HCT116 (cell line): ENCODE data around the gene GLT6D1.

Source experiments
- EZH2phosphoT487 ChIP-seq: fragments of 200-600 bp; IDR thresholded peaks from 2 replicates; pipeline ENCODE4 v1.6.1; 2018; ENCODE audit warnings: antibody characterized with exemption, borderline replicate concordance
- POLR2A ChIP-seq: IDR thresholded peaks from 2 replicates; pipeline ENCODE4 v1.7.0; 2011; ENCODE audit warnings: borderline replicate concordance; ENCODE audit not compliant: insufficient read depth, insufficient read length; ENCODE audit errors: extremely low read depth
- POLR2AphosphoS5 ChIP-seq: IDR thresholded peaks from 2 replicates; pipeline ENCODE4 v1.6.1; 2011; ENCODE audit warnings: mild to moderate bottlenecking, low read depth, low read length, moderate library complexity
- RAD21 ChIP-seq: IDR thresholded peaks from 2 replicates; pipeline ENCODE4 v1.6.1; 2012; ENCODE audit warnings: low read depth, mild to moderate bottlenecking
- SP1 ChIP-seq: IDR thresholded peaks from 2 replicates; pipeline ENCODE4 v1.6.1; 2012; ENCODE audit warnings: low read depth
- YY1 ChIP-seq: IDR thresholded peaks from 2 replicates; pipeline ENCODE4 v1.6.1; 2011; ENCODE audit warnings: low read length, low read depth, moderate library complexity, mild to moderate bottlenecking; ENCODE audit not compliant: insufficient replicate concordance; ENCODE audit errors: extremely low read depth
- TF ChIP-seq, protein P1 (sequence below), 3 experiments: fragments of 200-600 bp in 1 of 3; sonication (generic) in 1 of 3; IDR thresholded peaks in 2 of 3; conservative IDR thresholded peaks in 1 of 3; 2 replicates each; pipeline ENCODE4 v1.5.1; 2012 to 2017; ENCODE audit warnings: low read depth in 2 of 3, low read length in 2 of 3, antibody characterized with exemption in 1 of 3, borderline replicate concordance in 1 of 3, control low read depth in 1 of 3, mild to moderate bottlenecking in 1 of 3, mixed read lengths in 1 of 3, mixed run types in 1 of 3, moderate library complexity in 1 of 3; ENCODE audit not compliant: insufficient read depth in 1 of 3

DNA sequence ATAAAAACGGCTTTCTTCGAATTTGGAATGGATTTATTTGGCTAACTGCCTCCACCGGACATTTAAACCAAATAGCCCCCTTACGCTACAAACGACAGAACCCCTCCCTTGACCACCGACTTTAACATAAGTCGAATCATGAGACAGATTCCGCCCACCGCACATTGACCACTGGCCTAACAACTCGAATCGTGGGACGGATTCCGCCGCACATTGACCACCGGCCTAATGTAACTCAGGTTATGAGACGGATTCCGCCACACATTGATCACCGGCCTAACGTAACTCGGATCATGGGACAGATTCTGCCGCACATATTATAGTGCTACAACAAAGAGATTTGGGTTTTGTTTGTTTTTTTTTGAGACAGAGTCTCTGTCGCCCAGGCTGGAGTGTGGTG lies 21.1 kb upstream of the GLT6D1 start:
- TF ChIP-seq, protein P1, sequence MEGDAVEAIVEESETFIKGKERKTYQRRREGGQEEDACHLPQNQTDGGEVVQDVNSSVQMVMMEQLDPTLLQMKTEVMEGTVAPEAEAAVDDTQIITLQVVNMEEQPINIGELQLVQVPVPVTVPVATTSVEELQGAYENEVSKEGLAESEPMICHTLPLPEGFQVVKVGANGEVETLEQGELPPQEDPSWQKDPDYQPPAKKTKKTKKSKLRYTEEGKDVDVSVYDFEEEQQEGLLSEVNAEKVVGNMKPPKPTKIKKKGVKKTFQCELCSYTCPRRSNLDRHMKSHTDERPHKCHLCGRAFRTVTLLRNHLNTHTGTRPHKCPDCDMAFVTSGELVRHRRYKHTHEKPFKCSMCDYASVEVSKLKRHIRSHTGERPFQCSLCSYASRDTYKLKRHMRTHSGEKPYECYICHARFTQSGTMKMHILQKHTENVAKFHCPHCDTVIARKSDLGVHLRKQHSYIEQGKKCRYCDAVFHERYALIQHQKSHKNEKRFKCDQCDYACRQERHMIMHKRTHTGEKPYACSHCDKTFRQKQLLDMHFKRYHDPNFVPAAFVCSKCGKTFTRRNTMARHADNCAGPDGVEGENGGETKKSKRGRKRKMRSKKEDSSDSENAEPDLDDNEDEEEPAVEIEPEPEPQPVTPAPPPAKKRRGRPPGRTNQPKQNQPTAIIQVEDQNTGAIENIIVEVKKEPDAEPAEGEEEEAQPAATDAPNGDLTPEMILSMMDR (IDR thresholded peaks at IDR 0.05 in 2 of 3, conservative IDR thresholded peaks at IDR 0.05 in 1 of 3; ENCODE audit: borderline replicate concordance in 1 of 3, insufficient read depth in 1 of 3, low read depth in 2 of 3, low read length in 2 of 3), result no peak
- TF ChIP-seq POLR2AphosphoS5 (no peak), YY1 (no peak), POLR2A (no peak), SP1 (no peak), RAD21 (no peak), EZH2phosphoT487 (no peak)
